ENCODE measurements around the gene PRDM15.

- TF ChIP-seq FOXM1 (IDR thresholded peaks at IDR 0.05; ENCODE audit: borderline replicate concordance, low read depth) (no peak), MAX (IDR thresholded peaks at IDR 0.05) (no peak), REST (IDR thresholded peaks at IDR 0.05; ENCODE audit: low read depth) (no peak), EP300 (IDR thresholded peaks at IDR 0.05; ENCODE audit: borderline replicate concordance) (no peak), RAD21 (IDR thresholded peaks at IDR 0.05; ENCODE audit: low read depth) (no peak), TAF1 (IDR thresholded peaks at IDR 0.05; ENCODE audit: low read depth) (no peak), USF1 (IDR thresholded peaks at IDR 0.05) (no peak), NFIC (IDR thresholded peaks at IDR 0.05) (no peak)
Measured at GRCh38 chr21:41769111-41769510, 110.0 kb downstream of the PRDM15 start.

Measured in Ishikawa (cell line).